Activated CD4-positive, alpha-beta T cell treated with anti-CD3 and anti-CD28 coated beads, Interleukin-2, amount 10 ng/mL, durations not matched to agents 24 days and 14 days (primary cell): ENCODE measurements around the gene CTAG2. TPM values are rescaled to one million over a fixed set of nuclear protein-coding genes. Genes with fewer than 3 reads are reported as not detected.
"Not testable (repeated sequence)": the region's sequence is repeated elsewhere in the genome, so short reads cannot be mapped to it uniquely, and the experiment has no call there.

Experiments used
- DNase-seq: peaks from one replicate; pipeline ENCODE4 v3.0.0; 2022
- H3K27ac Mint-ChIP-seq: one replicate; pipeline ENCODE4 v1.8.0; 2022; ENCODE audit warnings: mild to moderate bottlenecking, mixed read lengths
- H3K27me3 Mint-ChIP-seq: one replicate; pipeline ENCODE4 v1.8.0; 2022; ENCODE audit warnings: mixed read lengths
- H3K36me3 Mint-ChIP-seq: one replicate; pipeline ENCODE4 v1.8.0; 2022; ENCODE audit warnings: low read depth, mild to moderate bottlenecking, mixed read lengths
- H3K4me1 Mint-ChIP-seq: one replicate; pipeline ENCODE4 v1.8.0; 2021; ENCODE audit warnings: mixed read lengths
- H3K4me3 Mint-ChIP-seq: one replicate; pipeline ENCODE4 v1.8.0; 2022; ENCODE audit warnings: mild to moderate bottlenecking, moderate library complexity, mixed read lengths
- H3K9me3 Mint-ChIP-seq: one replicate; pipeline ENCODE4 v1.8.0; 2021; ENCODE audit warnings: mixed read lengths
- intact Hi-C: fragments of 100-400 bp; cut with micrococcal nuclease; formaldehyde crosslinking; loops from one replicate; pipeline ENCODE4 v1.15.1; 2023
- total RNA-seq: library from RNA; stranded (reverse); gene quantifications from 2 replicates; pipeline ENCODE4 v1.2.3, GENCODE V29; 2022

Gene CTAG2
- total RNA-seq, 1 donor from 2014 or later: not detected

GRCh38 chrX:154655786-154656185 is 2.4 kb upstream of the CTAG2 start:
- DNase-seq: no peak
- Mint-ChIP-seq H3K36me3 (no peaks in the 10 kb centered on the region), H3K4me1 (no peaks in the 10 kb centered on the region), H3K27ac (no peak overlapping the region), H3K4me3 (no peak overlapping the region), H3K9me3 (no peaks in the 10 kb centered on the region), H3K27me3 (no peaks in the 10 kb centered on the region)
- intact Hi-C loops: no loop called here

- no peak overlapping the region for H3K4me3 Mint-ChIP-seq
- H3K4me1 Mint-ChIP-seq: no peaks in the 10 kb centered on the region
- no peaks in the 10 kb centered on the region for H3K36me3 Mint-ChIP-seq
- H3K9me3 Mint-ChIP-seq: no peaks in the 10 kb centered on the region
- DNase-seq: no peak
- intact Hi-C loops: no loop called here
- no peaks in the 10 kb centered on the region for H3K27me3 Mint-ChIP-seq
- no peak overlapping the region for H3K27ac Mint-ChIP-seq
These were observed 2.0 kb upstream of the CTAG2 start for GRCh38 chrX:154655346-154655745.

GRCh38 chrX:154654925-154655324 is 1.5 kb upstream of the CTAG2 start:
- H3K4me3 Mint-ChIP-seq: no peak overlapping the region
- no peaks in the 10 kb centered on the region for H3K27me3 Mint-ChIP-seq
- intact Hi-C loops: no loop called here
- no peaks in the 10 kb centered on the region for H3K4me1 Mint-ChIP-seq
- H3K9me3 Mint-ChIP-seq: no peaks in the 10 kb centered on the region
- no peaks in the 10 kb centered on the region for H3K36me3 Mint-ChIP-seq
- DNase-seq: no peak
- H3K27ac Mint-ChIP-seq: no peak overlapping the region

GRCh38 chrX:154654372-154654771 is 993 bp upstream of the CTAG2 start:
- H3K4me1 Mint-ChIP-seq: no peaks in the 10 kb centered on the region
- H3K36me3 Mint-ChIP-seq: no peaks in the 10 kb centered on the region
- intact Hi-C loops: no loop called here
- H3K9me3 Mint-ChIP-seq: no peaks in the 10 kb centered on the region
- no peaks in the 10 kb centered on the region for H3K27me3 Mint-ChIP-seq
- no peak for DNase-seq
- no peak overlapping the region for H3K4me3 Mint-ChIP-seq
- no peak overlapping the region for H3K27ac Mint-ChIP-seq

- Mint-ChIP-seq H3K4me3 (no peak overlapping the region), H3K27ac (no peak overlapping the region), H3K36me3 (no peaks in the 10 kb centered on the region), H3K27me3 (no peaks in the 10 kb centered on the region), H3K9me3 (no peaks in the 10 kb centered on the region), H3K4me1 (no peaks in the 10 kb centered on the region)
- intact Hi-C loops: no loop called here
- no peak for DNase-seq
These were observed 354 bp downstream of the CTAG2 start for GRCh38 chrX:154653048-154653401.

GRCh38 chrX:154652311-154653047 is 900 bp downstream of the CTAG2 start:
- no peaks in the 10 kb centered on the region for H3K9me3 Mint-ChIP-seq
- H3K27ac Mint-ChIP-seq: no peak overlapping the region
- no peaks in the 10 kb centered on the region for H3K36me3 Mint-ChIP-seq
- no peaks in the 10 kb centered on the region for H3K27me3 Mint-ChIP-seq
- H3K4me1 Mint-ChIP-seq: no peaks in the 10 kb centered on the region
- no peak for DNase-seq
- H3K4me3 Mint-ChIP-seq: no peak overlapping the region
- intact Hi-C loops: no loop called here

- H3K27me3 Mint-ChIP-seq: no peaks in the 10 kb centered on the region
- no peak for DNase-seq
- H3K36me3 Mint-ChIP-seq: no peaks in the 10 kb centered on the region
- H3K4me3 Mint-ChIP-seq: no peak overlapping the region
- H3K9me3 Mint-ChIP-seq: no peaks in the 10 kb centered on the region
- intact Hi-C loops: no loop called here
- no peak overlapping the region for H3K27ac Mint-ChIP-seq
- H3K4me1 Mint-ChIP-seq: no peaks in the 10 kb centered on the region
These were observed 3.2 kb downstream of the CTAG2 start for GRCh38 chrX:154650221-154650510.

GRCh38 chrX:154649503-154650220 is 3.7 kb downstream of the CTAG2 start:
- Mint-ChIP-seq H3K4me1 (no peaks in the 10 kb centered on the region), H3K4me3 (no peak overlapping the region), H3K36me3 (no peaks in the 10 kb centered on the region), H3K27ac (no peak overlapping the region), H3K27me3 (no peaks in the 10 kb centered on the region), H3K9me3 (no peaks in the 10 kb centered on the region)
- no peak for DNase-seq
- intact Hi-C loops: no loop called here

GRCh38 chrX:154648931-154649330 is 4.4 kb downstream of the CTAG2 start:
- H3K4me1 Mint-ChIP-seq: no peaks in the 10 kb centered on the region
- H3K36me3 Mint-ChIP-seq: no peaks in the 10 kb centered on the region
- intact Hi-C loops: no loop called here
- H3K27ac Mint-ChIP-seq: no peak overlapping the region
- H3K9me3 Mint-ChIP-seq: no peaks in the 10 kb centered on the region
- H3K27me3 Mint-ChIP-seq: no peaks in the 10 kb centered on the region
- no peak for DNase-seq
- H3K4me3 Mint-ChIP-seq: no peak overlapping the region

- not testable (repeated sequence) for H3K4me3 Mint-ChIP-seq, H3K36me3 Mint-ChIP-seq
These were observed 7.5 kb downstream of the CTAG2 start for GRCh38 chrX:154645745-154646378.

GRCh38 chrX:154643708-154644107 is 9.7 kb downstream of the CTAG2 start:
- H3K27me3 Mint-ChIP-seq, intact Hi-C loops, H3K4me1 Mint-ChIP-seq, H3K27ac Mint-ChIP-seq, H3K4me3 Mint-ChIP-seq, H3K9me3 Mint-ChIP-seq, DNase-seq, H3K36me3 Mint-ChIP-seq: not testable (repeated sequence)

More at GRCh38 chrX:154645745-154646378, 7.5 kb downstream of the CTAG2 start:
- H3K27me3 Mint-ChIP-seq, H3K4me1 Mint-ChIP-seq, DNase-seq, intact Hi-C loops, H3K9me3 Mint-ChIP-seq, H3K27ac Mint-ChIP-seq: not testable (repeated sequence)

- DNase-seq, H3K36me3 Mint-ChIP-seq, intact Hi-C loops, H3K27me3 Mint-ChIP-seq, H3K4me1 Mint-ChIP-seq, H3K4me3 Mint-ChIP-seq, H3K27ac Mint-ChIP-seq, H3K9me3 Mint-ChIP-seq: not testable (repeated sequence)
These were observed 11.6 kb downstream of the CTAG2 start for GRCh38 chrX:154641740-154642139.

GRCh38 chrX:154633661-154634060 is 19.7 kb downstream of the CTAG2 start:
- H3K4me1 Mint-ChIP-seq, H3K9me3 Mint-ChIP-seq, H3K4me3 Mint-ChIP-seq, intact Hi-C loops, H3K36me3 Mint-ChIP-seq, DNase-seq, H3K27ac Mint-ChIP-seq, H3K27me3 Mint-ChIP-seq: not testable (repeated sequence)

GRCh38 chrX:154630949-154631348 is 22.4 kb downstream of the CTAG2 start:
- H3K4me3 Mint-ChIP-seq, DNase-seq, H3K9me3 Mint-ChIP-seq, intact Hi-C loops, H3K36me3 Mint-ChIP-seq, H3K4me1 Mint-ChIP-seq, H3K27ac Mint-ChIP-seq, H3K27me3 Mint-ChIP-seq: not testable (repeated sequence)
